ENCODE measurements around the gene SPHKAP.

SPHKAP gene

GRCh38 chr2:228037915-228038314 is 143.6 kb downstream of the SPHKAP start:
- CTCF ChIA-PET = interaction anchor here (1.4 kb wide), 1 partner anchor 11 kb away, joined by 3 read pairs; no protein-coding TSS in a partner anchor

GRCh38 chr2:228023619-228024018 is 157.9 kb downstream of the SPHKAP start:
- H3K4me3 ChIP-seq (ENCODE audit: low read depth, low read length) = no peak overlapping the region
- ChIA-PET CTCF (no interaction called here), POLR2A (no interaction called here)
- no peak for TF ChIP-seq CTCF (IDR thresholded peaks at IDR 0.05; ENCODE audit: insufficient read depth, low read length, missing control alignments)
- no peak for DNase-seq (ENCODE audit: low read depth, low spot score)

More at GRCh38 chr2:228037915-228038314, 143.6 kb downstream of the SPHKAP start:
- POLR2A ChIA-PET = no interaction called here
- DNase-seq (ENCODE audit: low read depth, low spot score) = no peak
- no peak overlapping the region for H3K4me3 ChIP-seq (ENCODE audit: low read depth, low read length)
- TF ChIP-seq CTCF (IDR thresholded peaks at IDR 0.05; ENCODE audit: insufficient read depth, low read length, missing control alignments) = no peak

- ChIA-PET POLR2A (no interaction called here), CTCF (no interaction called here)
- no peak overlapping the region for H3K4me3 ChIP-seq (ENCODE audit: low read depth, low read length)
- DNase-seq (ENCODE audit: low read depth, low spot score) = no peak
- no peak for TF ChIP-seq CTCF (IDR thresholded peaks at IDR 0.05; ENCODE audit: insufficient read depth, low read length, missing control alignments)
Measured at GRCh38 chr2:228018311-228018710, 163.2 kb downstream of the SPHKAP start.

GRCh38 chr2:228017784-228018183 is 163.7 kb downstream of the SPHKAP start:
- H3K4me3 ChIP-seq (ENCODE audit: low read depth, low read length) = no peak overlapping the region
- TF ChIP-seq CTCF (IDR thresholded peaks at IDR 0.05; ENCODE audit: insufficient read depth, low read length, missing control alignments) = no peak
- ChIA-PET POLR2A (no interaction called here), CTCF (no interaction called here)
- DNase-seq (ENCODE audit: low read depth, low spot score) = no peak

DNA sequence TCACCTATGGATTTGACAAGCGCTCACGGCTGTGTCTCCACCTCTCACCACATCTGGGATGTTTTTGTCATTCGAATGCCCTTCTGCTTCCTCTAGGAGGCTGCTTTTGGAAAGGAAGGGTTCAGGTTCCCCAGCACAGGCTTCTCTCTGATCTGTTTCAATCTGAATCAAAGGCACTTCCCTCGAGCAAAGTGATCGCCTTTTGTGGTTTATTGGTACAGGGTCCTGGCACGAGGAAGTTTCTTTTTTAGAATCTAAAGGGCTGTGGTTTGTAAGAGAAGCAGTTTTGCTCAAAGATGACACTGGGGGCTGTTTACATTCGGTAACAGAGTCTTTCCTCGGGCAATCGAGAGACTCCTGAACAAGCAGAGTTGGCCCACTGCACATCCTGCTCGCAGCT is 165.1 kb downstream of the SPHKAP start:
- DNase-seq (ENCODE audit: low read depth, low spot score) = no peak
- H3K4me3 ChIP-seq (ENCODE audit: low read depth, low read length) = no peak overlapping the region
- POLR2A ChIA-PET = no interaction called here
- no peak for TF ChIP-seq CTCF (IDR thresholded peaks at IDR 0.05; ENCODE audit: insufficient read depth, low read length, missing control alignments)
- CTCF ChIA-PET = no interaction called here

DNA sequence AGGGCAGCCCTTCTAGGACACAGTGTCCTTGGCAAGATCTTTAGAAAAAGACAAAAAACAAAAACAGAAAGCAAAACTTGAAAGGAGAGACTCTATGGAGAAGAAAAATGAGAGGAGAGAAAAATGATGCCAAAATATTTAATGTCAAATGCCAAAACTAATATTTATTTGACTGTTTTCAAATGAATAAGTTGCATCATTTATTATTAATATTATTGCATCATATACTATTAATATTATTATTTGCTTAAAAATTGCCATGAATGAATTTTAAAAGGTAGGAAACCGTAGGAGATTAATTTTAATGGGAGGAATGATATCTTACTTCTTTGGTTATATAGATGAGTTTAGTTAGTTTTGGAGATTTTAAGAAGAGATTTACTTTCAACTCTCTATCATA is 165.7 kb downstream of the SPHKAP start:
- no peak for TF ChIP-seq CTCF (IDR thresholded peaks at IDR 0.05; ENCODE audit: insufficient read depth, low read length, missing control alignments)
- POLR2A ChIA-PET = no interaction called here
- CTCF ChIA-PET = no interaction called here
- no peak for DNase-seq (ENCODE audit: low read depth, low spot score)
- H3K4me3 ChIP-seq (ENCODE audit: low read depth, low read length) = no peak overlapping the region
